HG02973 (cell line): Measurements from ENCODE around the gene GALNTL6.
"Not testable (repeated sequence)": the region's sequence is repeated elsewhere in the genome, so short reads cannot be mapped to it uniquely, and the experiment has no call there.

ENCODE experiments used
- ATAC-seq: cut with Tn5 transposase; IDR thresholded peaks from one replicate; pipeline ENCODE4 v1.9.1; 2021; ENCODE audit warnings: moderate library complexity; ENCODE audit not compliant: unreplicated experiment

The GALNTL6 gene

DNA sequence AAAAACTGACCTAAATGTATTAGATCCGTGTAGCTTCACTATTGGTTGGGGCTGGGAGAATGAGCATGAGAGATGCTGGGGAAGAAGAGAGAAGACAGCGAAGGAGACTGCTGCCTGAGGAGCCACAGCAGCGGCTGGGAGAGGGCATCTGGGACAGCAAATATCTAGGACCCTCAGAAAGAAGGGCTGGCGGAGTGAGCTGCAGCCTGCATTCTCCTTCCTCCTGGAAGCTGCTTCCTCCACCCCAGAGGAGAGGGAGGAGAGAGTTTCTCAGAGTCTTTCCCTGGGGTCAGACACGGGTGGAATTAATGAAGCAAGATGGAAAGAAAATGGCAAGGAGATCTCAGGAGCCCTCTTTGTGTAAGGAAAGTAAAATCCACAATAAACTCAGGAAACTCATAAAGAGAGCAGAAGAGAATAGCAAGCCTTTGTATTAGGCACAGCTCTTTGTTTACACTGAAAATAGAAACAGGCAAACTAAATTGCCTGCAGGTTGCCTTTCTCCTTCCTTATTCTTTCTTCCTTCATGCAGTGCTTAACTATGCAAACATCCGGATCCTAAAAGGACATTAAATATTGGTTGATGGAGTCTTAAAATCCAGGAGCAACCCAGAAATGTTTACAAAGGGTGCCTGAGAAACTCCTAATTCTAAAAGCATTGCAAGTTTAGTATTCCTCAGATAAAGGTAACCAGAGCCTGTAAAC is 1225.1 kb downstream of the GALNTL6 start:
- ATAC-seq, result no peak

DNA sequence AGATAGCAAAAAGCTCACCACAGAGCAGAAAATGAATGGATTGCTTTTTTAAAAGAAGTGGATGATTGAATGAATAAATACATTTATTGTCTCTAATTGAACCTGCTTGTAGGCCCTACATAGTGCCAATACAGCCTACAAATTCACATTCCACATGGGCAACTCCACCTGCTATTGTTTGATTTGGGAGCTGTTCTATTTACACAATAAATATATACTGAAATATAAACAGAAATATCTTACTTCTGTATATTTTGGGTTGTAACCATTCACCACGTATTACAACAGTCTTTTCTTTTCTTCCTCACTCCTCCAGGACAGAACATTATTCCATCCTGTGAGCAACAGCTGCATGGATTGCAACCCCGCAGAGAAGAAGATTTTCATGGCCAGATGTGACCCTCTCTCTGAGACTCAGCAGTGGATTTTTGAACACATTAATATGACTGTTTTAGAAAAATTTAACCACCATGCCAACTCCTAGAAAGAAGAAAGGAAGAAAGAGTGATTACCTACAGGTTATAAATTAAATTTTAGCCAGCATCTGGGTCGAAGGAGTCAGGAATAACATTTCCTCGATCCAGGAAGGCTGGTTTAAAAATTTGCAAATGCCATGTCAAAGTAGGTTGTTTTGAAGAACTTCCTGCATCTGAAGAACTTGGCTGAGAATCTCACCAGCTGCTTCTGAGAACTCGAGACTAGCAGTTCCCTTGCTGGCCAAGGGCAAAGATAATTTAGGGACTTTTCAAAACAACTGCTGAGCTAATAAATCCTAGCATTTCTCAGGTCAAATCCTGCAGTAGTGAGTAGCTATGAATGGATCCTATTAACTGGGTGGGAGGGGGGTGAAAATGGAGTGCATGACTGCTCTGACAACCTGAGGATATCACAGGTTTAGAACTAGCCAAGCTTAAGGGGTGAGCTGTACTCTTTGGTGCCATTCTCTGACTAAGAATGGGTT is 1226.7 kb downstream of the GALNTL6 start:
- no peak for ATAC-seq

DNA sequence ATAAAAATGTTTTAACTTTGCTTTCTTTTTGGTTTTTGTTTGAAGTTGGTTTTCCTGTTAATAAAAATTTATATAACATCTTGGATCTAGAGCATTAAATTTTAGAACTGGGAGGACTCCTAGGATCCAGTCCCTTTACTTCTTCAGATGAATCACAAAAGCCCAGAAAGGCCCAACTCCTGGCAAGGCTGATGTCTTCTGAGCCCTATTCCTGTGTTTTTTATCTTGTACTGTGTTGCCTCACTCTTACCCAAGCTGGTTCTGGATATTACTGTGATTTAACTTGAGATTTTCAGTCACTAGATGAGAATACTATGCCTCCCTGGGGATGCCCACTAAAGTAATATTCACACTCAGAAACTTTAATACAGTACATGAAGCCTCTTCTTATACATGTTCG is 1228.3 kb downstream of the GALNTL6 start:
- no peak for ATAC-seq

DNA sequence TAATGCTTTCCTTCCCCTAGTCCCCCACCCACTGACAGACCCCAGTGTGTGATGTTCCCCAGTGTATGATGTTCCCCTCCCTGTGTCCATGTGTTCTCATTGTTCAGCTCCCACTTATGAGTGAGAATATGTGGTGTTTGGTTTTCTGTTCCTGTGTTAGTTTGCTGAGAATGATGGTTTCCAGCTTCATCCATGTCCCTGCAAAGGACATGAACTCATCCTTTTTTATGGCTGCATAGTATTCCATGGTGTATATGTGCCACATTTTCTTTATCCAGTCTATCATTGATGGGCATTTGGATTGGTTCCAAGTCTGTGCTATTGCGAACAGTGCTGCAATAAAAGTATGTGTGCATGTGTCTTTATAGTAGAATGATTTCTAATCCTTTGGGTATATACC is 1228.9 kb downstream of the GALNTL6 start:
- not testable (repeated sequence) for ATAC-seq

DNA sequence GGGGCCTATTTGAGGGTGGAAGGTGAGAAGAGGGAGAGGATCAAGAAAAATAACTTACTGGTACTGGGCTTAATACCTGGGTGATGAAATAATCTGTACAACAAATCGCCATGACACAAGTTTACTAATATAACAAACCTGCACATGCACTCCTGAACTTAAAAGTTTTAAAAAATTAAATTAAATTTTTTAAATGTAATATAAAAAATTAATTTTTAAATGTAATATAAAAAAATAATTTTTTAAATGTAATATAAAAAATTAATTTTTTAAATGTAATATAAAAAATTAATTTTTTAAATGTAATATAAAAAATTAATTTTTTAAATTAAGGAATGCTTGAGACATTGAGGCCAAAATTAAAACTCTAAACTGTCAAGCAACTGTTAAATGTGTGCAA is 1231.1 kb downstream of the GALNTL6 start:
- ATAC-seq, result no peak

DNA sequence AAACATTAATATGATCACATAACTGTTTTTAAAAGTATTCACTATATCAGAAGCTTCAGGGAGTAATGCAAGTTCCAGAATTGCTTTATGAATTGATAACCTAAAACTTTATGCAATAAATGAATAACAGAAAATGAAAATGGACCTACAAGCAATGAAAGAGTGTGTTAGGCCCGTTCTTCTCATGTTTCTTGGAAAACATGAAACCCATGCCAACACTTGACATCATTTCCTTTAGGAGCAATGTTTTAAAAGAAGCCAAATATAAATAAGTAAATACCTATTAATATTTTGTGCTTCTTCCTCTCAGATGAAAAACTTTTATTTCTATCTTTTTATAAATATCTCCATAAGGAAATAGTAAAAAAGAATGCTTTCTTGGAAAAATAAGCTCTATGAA is 1232.4 kb downstream of the GALNTL6 start:
- no peak for ATAC-seq

DNA sequence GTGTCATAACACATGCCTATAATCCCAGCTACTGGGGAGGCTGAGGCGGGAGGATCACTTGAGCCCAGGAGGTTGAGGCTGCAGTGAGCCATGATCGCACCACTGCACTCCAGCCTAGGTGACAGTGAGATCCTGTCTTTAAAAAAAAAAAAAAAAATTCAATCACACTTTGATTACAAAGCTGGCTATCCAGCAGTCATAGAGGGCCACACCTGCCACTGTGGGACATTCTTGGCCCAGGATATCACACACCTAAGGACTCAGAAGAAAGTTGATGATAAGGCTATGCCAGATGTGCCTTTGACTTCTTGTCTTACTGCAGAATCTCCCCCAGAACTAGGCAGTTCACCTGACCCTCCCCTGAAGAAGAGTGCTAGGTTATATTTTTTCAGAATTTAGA is 1232.9 kb downstream of the GALNTL6 start:
- no peak for ATAC-seq

DNA sequence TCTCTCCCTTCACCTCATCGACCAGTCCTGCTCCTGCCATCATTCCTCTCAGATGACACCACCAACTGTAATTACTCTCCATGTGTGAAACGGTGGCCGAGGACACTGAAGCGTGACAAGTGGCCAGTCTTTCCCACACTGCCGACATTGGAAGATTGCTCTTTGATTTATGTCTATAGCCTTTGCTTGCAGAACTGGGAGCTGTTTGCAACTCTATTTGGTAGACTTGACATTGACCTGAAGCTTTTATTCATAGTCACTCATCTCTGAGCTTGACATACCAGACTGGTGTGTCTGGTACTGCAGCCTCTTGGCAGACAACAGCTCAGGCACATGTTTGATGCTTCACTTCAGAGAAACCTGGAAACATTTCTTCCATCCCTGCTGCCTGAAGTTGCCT is 1233.6 kb downstream of the GALNTL6 start:
- no peak for ATAC-seq

DNA sequence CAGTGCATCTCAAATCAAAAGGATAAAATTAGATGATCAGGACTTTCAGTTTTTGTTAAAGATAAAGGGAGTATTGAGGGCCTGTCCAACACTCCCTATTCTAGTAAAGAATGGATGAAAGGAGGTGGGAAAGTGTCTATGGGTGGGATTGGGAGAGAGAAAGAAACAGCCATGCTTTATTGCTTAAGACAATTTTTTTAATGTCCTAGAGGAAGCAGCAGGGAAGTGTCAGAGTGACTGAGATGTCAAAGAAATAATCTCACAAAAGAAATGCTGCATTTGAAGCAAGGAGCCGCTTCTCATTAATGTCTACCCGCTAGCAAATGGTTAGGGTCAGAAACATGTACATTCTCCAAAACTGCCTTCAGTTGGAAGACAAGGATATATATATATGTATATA is 1238.0 kb downstream of the GALNTL6 start:
- no peak for ATAC-seq

DNA sequence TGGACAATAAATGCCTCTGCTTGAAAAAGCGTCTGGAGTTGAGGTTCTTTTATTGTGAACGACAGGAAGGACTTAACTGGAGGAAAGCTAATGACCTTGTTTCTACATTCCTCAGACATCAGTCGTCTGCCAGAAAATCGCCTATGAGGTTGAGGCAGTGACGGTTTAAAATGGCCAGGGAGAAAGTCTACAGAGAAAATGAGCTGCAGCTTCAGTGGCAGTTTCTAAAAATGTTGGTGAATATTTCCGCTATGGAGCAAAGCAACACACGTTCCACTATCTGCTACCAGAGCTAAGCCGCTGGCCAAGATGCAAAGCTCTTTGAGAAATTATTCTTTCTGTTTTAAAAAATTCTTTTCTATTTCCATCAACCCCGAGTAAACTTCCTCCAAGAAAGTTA is 1238.5 kb downstream of the GALNTL6 start:
- no peak for ATAC-seq

DNA sequence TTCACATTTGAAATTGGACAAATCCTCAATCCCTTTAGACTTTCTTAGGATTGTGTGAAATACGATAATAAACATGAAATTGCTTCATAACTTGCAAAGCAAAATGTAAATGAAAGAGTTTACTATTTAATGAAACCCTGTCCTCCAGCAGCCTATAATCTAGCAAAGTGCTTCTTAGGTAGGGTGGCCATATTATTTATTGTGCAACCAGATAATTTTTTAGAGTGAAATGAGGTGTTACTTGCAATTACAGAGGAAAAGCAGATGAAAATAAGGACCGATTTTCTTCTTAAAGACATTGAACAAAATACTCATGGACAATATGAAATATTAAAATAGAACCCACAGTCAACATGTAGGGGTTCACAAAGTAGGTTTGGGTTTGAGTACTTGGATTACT is 1239.2 kb downstream of the GALNTL6 start:
- ATAC-seq, result no peak

DNA sequence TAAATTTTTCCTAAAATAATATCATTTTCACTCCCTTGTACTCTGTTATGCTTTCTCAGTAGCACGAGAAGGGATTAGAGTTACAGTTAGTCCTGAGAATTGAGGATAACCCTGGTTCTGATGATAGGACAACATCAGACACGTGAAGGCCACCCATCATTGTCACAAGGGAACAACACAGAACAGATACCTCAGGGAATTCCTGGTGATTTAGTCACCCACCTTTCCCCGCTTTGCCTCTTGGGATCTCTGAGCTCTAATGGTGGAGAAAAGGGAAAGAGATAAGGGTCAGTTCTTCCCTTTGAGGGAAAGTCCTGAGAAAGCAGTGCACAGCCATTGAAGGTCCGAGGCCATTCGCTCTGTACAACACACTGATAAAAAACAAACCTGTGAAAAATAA is 1243.1 kb downstream of the GALNTL6 start:
- no peak for ATAC-seq

DNA sequence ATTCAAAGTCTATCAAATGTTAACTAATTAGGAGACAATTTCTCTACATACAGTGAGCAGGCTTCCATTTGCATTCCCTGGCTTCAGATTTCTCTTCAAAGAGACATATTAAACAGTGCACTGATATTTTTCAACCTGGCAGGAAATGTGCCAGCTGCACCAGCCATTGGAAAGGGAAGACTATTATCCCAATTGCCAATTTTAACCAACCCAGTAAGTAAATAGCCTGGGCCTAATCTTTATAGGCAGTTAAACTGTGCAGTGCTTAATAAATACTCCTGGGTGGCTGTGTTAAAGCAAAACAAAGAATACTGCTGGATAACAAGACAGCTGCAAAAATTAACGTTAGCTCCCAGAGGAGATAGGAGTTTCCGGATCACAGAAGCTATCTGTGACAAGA is 1243.5 kb downstream of the GALNTL6 start:
- no peak for ATAC-seq

DNA sequence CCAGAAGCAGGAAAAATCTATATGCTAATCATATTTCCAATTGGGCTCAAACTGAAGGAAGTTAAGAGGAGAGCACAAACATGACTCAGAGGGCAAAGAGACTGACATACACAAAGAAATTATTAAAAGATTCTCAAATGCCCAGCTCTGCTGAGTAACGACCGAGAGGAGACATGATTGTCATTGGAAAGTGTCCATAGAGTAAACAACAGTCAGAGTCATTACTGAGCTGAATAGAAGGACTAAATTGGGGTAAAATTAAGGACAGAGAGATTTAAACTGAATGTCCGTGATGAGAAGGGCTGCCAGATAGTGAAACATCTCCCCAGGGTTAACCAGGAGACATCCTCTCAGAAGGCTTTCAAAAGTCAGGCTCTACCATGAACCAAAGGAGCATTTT is 1244.2 kb downstream of the GALNTL6 start:
- no peak for ATAC-seq

DNA sequence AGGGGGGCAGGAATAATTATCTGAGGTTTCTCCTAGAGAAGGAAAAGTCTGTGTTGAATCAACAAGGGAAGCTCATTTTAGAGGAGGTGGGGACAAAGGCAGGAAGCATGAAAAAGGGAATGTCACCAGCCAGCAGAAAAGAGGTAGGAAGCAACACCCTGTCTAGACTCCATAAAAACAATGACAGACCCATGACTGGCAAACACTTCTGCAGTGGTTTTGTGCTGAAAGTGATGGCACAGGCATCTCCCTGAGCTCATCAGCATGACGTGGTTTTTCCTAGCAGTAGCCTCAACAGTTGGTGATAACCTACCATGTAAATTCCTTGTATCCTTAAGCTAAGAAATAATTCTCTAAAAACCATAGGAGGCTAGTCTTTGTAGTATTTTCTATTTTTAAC is 1244.7 kb downstream of the GALNTL6 start:
- no peak for ATAC-seq

DNA sequence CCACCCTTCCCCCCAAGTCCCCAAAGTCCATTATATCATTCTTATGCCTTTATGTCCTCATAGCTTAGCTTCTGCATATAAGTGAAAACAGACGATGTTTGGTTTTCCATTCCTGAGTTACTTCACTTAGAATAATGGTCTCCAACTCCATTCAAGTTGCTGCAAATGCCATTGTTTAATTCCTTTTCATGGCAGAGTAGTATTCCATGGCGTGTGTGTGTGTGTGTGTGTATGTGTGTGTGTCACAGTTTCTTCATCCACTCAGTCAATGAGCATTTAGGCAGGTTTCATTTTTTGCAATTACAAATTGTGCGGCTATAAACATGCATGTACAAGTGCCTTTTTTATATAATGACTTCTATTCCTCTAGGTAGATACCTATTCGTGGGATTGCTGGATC is 1248.0 kb downstream of the GALNTL6 start:
- ATAC-seq, result no peak

DNA sequence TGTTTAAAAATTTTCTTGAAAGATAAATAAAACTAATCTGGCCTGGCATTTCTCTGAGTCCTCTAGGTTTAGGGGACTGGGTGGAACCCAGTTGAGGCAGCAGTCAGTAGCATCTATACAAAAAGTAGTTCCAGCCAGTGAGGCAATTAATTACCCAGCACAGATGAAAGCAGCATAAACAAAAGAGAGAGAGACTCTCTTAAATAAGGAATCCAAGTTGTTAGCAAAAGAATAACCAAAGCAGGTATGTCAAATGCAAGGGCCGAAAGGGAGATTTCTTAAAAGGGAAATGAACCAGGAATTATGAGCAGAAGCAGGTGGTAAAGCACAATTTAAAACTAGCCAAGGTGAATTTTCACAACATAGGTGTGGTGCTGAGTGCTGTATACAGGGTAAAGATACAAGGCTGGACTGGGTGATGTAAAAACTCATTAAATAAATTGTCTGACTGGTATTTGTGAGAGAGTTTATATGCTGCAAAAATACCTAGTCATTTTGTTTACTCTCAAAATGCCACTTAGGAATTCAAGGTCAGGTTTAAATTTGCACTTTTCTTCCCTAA is 1260.8 kb downstream of the GALNTL6 start:
- no peak for ATAC-seq

DNA sequence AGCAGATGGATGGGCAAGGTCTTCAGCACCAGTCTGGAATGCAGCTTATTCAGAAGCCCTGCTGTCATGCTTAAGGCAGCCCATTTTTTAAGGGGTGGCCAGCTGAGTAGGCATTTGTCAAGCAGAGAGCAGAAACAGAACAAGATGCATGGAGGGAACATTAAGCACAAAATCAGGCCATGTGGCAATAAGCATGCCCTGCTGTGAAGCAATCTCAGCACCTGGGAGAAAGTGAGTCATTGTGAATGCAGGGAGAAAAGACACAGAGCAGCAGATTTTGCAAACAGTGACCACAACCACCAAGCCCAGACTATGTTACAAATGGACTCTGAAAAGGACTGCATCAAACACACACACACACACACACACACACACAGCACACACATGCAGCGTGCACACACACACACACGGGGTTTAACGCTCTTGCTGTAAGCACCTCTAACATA is 1261.3 kb downstream of the GALNTL6 start:
- no peak for ATAC-seq

DNA sequence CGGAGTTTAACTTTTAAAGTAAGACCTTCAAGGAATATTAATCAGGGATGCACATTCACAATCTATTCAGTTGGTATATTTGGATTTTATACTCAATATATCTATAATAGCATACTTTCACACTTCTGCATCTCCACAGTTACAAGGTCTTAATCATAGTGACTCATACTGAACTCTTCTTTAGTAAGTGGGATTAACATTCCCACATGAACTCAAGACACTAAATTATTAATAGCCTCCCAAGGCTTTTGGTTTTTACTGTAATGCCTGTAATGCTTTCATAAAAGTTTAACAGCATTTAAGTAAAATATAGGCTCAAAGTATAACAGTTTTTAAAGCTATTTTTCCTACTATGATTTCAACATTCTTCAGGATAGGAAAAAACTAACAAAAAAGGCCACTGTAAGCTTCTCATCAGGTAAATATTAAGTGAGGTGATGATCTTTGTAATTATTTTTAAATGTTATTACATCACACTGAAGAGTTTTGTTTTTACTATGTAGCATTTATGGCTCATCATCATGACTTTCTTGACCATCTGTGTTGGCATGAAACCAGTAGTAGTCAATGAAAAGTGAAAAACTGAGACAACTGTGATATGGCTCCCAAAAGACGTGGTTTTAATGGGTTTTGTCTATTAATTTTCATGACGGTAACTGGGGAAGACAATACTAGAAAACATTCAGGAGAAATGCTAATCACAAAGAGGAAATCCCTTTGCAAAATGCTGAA is 1263.9 kb downstream of the GALNTL6 start:
- ATAC-seq, result no peak

DNA sequence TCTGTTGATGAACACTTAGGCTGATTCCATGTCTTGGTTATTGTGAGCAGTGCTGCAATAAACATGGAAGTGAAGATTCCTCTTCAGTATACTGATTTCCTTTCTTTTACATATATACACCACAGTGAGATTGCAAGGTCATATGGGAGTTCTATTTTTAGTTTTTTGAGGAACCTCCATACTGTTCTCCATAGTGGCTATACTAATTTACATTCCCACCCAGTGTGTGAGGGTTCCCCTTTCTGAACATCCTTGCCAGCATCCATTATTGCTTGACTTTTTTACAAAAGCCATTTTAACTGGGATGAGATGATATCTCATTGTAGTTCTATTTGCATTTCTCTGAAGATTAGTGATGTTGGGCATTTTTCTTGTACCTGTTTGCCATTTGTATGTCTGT is 1274.9 kb downstream of the GALNTL6 start:
- ATAC-seq, result no peak
